GM12878 (cell line): Measurements from ENCODE around the gene FBXO5.

Experiments used
- BMI1 ChIP-seq: fragments of 450-650 bp; IDR thresholded peaks from 2 replicates; pipeline ENCODE4 v1.6.1; 2016; ENCODE audit warnings: mild to moderate bottlenecking, moderate library complexity, borderline replicate concordance
- POLR2AphosphoS5 ChIP-seq: IDR thresholded peaks from 2 replicates; pipeline ENCODE4 v1.6.1; 2011; ENCODE audit warnings: mild to moderate bottlenecking, low read length, inconsistent platforms
- TF ChIP-seq, protein P1 (sequence below), 3 experiments: IDR thresholded peaks in 2 of 3; conservative IDR thresholded peaks in 1 of 3; 2 replicates each; pipeline ENCODE4 v1.5.1; 2011; ENCODE audit warnings: low read depth in 3 of 3, low read length in 3 of 3, mild to moderate bottlenecking in 3 of 3, control low read depth in 2 of 3, moderate library complexity in 2 of 3, inconsistent platforms in 1 of 3, mixed read lengths in 1 of 3; ENCODE audit not compliant: control insufficient read depth in 2 of 3, insufficient read depth in 1 of 3; ENCODE audit errors: extremely low read depth in 1 of 3
- TF ChIP-seq, protein P2 (sequence below): IDR thresholded peaks from 2 replicates; pipeline ENCODE4 v1.6.1; 2011; ENCODE audit warnings: mild to moderate bottlenecking, low read depth, low read length, moderate library complexity; ENCODE audit not compliant: insufficient replicate concordance
- TF ChIP-seq, protein P3 (sequence below): IDR thresholded peaks from 2 replicates; pipeline ENCODE4 v1.6.1; 2011; ENCODE audit warnings: low read depth, low read length, improper control_type of control experiment, borderline replicate concordance

DNA sequence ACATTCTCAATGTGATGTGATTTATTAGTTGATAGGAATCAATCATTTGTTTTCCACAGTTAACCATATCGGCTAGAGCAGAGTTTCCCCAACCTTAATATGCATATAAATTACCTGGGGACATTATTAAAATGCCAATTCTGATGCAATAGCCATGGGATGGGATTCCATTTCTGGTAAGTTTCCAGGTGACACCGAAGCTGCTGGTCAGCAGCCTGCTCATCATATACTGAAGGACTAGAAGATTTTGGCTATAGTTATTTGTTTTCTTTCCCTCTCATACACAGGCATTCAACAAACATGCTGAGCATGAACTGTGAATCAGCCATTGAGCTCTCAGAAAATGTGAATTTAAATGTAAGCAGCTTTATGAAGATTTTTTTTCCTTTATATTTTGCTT lies 35.8 kb downstream of the FBXO5 start:
- TF ChIP-seq POLR2AphosphoS5 (no peak), BMI1 (no peak)
- TF ChIP-seq, protein P1, sequence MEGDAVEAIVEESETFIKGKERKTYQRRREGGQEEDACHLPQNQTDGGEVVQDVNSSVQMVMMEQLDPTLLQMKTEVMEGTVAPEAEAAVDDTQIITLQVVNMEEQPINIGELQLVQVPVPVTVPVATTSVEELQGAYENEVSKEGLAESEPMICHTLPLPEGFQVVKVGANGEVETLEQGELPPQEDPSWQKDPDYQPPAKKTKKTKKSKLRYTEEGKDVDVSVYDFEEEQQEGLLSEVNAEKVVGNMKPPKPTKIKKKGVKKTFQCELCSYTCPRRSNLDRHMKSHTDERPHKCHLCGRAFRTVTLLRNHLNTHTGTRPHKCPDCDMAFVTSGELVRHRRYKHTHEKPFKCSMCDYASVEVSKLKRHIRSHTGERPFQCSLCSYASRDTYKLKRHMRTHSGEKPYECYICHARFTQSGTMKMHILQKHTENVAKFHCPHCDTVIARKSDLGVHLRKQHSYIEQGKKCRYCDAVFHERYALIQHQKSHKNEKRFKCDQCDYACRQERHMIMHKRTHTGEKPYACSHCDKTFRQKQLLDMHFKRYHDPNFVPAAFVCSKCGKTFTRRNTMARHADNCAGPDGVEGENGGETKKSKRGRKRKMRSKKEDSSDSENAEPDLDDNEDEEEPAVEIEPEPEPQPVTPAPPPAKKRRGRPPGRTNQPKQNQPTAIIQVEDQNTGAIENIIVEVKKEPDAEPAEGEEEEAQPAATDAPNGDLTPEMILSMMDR (IDR thresholded peaks at IDR 0.05 in 2 of 3, conservative IDR thresholded peaks at IDR 0.05 in 1 of 3; ENCODE audit: control insufficient read depth in 2 of 3, extremely low read depth in 1 of 3, insufficient read depth in 1 of 3, low read depth in 3 of 3, low read length in 3 of 3): no peak
- TF ChIP-seq, protein P2, sequence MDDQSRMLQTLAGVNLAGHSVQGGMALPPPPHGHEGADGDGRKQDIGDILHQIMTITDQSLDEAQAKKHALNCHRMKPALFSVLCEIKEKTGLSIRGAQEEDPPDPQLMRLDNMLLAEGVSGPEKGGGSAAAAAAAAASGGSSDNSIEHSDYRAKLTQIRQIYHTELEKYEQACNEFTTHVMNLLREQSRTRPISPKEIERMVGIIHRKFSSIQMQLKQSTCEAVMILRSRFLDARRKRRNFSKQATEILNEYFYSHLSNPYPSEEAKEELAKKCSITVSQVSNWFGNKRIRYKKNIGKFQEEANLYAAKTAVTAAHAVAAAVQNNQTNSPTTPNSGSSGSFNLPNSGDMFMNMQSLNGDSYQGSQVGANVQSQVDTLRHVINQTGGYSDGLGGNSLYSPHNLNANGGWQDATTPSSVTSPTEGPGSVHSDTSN: no peak
- TF ChIP-seq, protein P3, sequence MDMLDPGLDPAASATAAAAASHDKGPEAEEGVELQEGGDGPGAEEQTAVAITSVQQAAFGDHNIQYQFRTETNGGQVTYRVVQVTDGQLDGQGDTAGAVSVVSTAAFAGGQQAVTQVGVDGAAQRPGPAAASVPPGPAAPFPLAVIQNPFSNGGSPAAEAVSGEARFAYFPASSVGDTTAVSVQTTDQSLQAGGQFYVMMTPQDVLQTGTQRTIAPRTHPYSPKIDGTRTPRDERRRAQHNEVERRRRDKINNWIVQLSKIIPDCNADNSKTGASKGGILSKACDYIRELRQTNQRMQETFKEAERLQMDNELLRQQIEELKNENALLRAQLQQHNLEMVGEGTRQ: no peak
